Cardiac muscle cell (in vitro differentiated cells and primary cell): Measurements from ENCODE around the gene PODN. TPM values are rescaled to one million over a fixed set of nuclear protein-coding genes. Genes with fewer than 3 reads are reported as not detected.

Experiments used
- DNase-seq, 2 donors: peaks; one replicate each; pipeline versions ENCODE4 v3.0.0 to v3.0.0-alpha.2; 2010 to 2017; ENCODE audit warnings: low read depth in 1 of 2, low spot score in 1 of 2
- H3K27ac ChIP-seq: fragments of 200-600 bp; sonication (generic); 2 replicates; pipeline ENCODE4 v1.5.1; 2016
- H3K27me3 ChIP-seq: fragments of 200-600 bp; sonication (generic); 2 replicates; pipeline ENCODE4 v1.6.0; 2016; ENCODE audit warnings: control low read depth
- H3K36me3 ChIP-seq: fragments of 200-600 bp; sonication (generic); 2 replicates; pipeline ENCODE4 v1.5.1; 2016; ENCODE audit warnings: control low read depth
- H3K4me1 ChIP-seq: fragments of 200-600 bp; sonication (generic); 2 replicates; pipeline ENCODE4 v1.8.1; 2017; ENCODE audit warnings: low read depth, mild to moderate bottlenecking, mixed run types
- H3K4me3 ChIP-seq: fragments of 200-600 bp; sonication (generic); 2 replicates; pipeline ENCODE4 v1.5.1; 2016; ENCODE audit warnings: mild to moderate bottlenecking
- H3K9me3 ChIP-seq: fragments of 200-600 bp; sonication (generic); 2 replicates; pipeline ENCODE4 v1.5.1; 2017; ENCODE audit warnings: low read depth, mild to moderate bottlenecking, control low read depth
- polyA plus RNA-seq: library from polyadenylated mRNA; unstranded; fragments of >200 nt; fragmentation: Nextera tagmentation; extraction: Ambion mirVana; gene quantifications from 2 replicates; pipeline ENCODE4 v1.2.1, GENCODE V29; 2016
- total RNA-seq: library from RNA; depleted of rRNA; stranded (reverse); fragments of >200 nt; gene quantifications from 2 replicates; pipeline ENCODE4 v1.2.3, GENCODE V29; 2016
- TF ChIP-seq, protein P1 (sequence below): IDR thresholded peaks from 2 replicates; pipeline ENCODE4 v1.5.1; 2012; ENCODE audit warnings: low read depth, mild to moderate bottlenecking, low read length

The PODN gene, protein sequence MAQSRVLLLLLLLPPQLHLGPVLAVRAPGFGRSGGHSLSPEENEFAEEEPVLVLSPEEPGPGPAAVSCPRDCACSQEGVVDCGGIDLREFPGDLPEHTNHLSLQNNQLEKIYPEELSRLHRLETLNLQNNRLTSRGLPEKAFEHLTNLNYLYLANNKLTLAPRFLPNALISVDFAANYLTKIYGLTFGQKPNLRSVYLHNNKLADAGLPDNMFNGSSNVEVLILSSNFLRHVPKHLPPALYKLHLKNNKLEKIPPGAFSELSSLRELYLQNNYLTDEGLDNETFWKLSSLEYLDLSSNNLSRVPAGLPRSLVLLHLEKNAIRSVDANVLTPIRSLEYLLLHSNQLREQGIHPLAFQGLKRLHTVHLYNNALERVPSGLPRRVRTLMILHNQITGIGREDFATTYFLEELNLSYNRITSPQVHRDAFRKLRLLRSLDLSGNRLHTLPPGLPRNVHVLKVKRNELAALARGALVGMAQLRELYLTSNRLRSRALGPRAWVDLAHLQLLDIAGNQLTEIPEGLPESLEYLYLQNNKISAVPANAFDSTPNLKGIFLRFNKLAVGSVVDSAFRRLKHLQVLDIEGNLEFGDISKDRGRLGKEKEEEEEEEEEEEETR
- total RNA-seq (3.7 and 6.5 TPM in 2 replicates), polyA plus RNA-seq (2.6 and 2.8 TPM in 2 replicates)

DNA sequence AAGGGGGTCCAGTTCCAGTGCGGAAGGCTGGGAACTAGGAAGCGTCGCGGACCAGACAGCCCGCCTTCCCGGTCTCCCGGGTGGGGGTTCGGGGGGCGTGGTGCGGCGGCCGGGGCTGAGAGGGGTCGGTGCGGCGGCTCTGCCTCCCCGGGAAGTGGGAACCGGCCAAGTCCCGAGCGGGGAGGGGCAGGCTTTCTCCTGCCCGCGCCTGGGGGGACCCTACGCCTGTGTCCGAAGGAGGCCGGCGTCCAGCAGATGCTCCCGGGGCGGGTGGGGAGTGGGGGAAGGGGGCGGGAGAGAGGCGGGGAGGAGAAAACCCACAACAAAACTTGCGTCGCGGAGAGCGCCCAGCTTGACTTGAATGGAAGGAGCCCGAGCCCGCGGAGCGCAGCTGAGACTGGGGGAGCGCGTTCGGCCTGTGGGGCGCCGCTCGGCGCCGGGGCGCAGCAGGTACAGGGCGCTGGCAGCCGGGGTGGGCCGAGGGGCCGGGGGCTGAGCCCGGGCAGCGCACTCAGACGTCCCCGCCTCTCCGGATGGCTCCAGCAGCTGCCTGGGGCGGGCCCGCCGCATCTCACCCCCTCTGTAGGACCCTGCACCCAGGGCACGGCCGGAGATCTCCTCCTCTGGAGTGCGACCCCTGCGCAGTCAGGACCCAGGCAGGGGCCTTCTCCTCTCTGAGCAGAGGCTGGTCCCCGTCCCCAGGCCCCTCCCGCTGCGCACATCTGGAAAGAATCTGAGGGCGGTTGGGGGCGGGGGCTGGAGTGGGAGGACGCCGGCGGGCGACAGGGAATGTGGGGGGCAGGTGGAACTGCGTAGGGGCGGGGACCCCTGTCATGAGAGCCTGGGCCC lies at the start of gene PODN:
Gene PODN, plus strand, starts transcription at position 355 of the 849 bp plus-strand sequence. CDS start 7,643 bp downstream, outside the sequence.
- H3K36me3 ChIP-seq, result no peaks in the 10 kb centered on the region
- H3K9me3 ChIP-seq, result no peaks in the 10 kb centered on the region
- peaks cover 5% of the 10 kb centered on the region for H3K4me1 ChIP-seq
- TF ChIP-seq, protein P1, sequence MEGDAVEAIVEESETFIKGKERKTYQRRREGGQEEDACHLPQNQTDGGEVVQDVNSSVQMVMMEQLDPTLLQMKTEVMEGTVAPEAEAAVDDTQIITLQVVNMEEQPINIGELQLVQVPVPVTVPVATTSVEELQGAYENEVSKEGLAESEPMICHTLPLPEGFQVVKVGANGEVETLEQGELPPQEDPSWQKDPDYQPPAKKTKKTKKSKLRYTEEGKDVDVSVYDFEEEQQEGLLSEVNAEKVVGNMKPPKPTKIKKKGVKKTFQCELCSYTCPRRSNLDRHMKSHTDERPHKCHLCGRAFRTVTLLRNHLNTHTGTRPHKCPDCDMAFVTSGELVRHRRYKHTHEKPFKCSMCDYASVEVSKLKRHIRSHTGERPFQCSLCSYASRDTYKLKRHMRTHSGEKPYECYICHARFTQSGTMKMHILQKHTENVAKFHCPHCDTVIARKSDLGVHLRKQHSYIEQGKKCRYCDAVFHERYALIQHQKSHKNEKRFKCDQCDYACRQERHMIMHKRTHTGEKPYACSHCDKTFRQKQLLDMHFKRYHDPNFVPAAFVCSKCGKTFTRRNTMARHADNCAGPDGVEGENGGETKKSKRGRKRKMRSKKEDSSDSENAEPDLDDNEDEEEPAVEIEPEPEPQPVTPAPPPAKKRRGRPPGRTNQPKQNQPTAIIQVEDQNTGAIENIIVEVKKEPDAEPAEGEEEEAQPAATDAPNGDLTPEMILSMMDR, result no peak
- peak; percentile 54 to 65 for DNase-seq
- no peak within 1 kb of the TSS for H3K27ac ChIP-seq
- peaks cover 75% of the 10 kb centered on the region for H3K27me3 ChIP-seq
- H3K4me3 ChIP-seq, result peak within 1 kb of the TSS; percentile 32

DNA sequence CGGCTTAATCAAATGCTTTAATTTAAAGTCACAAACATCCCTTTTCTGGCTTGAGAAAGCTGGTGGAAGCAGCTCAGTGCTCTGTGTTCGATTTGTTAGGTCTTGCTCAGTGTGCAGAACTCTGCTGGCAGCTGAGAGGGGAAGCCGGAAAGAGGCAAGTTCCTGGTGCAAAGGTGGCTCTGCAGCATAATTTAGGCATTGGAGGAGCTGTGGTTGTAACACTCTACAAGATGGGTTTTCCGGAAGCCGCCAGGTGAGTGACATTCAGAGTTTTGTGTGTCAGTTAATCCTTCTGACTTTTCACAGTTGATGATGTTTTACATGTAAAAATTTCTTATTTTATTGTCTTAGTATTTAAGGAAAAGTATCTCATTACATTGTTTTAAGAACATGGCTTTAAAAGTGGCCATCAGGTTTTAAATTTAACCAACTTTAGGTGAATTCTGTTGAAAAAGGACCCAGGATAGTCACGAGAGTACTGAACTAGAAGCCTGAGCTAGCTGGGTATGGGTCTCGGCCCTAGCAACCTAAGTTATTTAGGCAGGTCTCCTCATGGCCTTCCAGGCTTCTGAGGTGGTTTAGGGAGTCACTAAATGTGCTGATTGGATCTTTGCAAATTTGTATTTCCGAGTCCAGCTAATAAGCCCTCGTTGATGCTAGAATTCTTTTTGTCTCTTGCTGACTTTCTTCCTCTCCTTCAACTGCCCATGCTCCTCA lies 47.1 kb upstream of the PODN start:
- Histone ChIP-seq H3K36me3 (no peaks in the 10 kb centered on the region), H3K9me3 (no peaks in the 10 kb centered on the region), H3K4me1 (peaks cover 33% of the 10 kb centered on the region), H3K27ac (peak overlapping the region; percentile 3), H3K4me3 (peak overlapping the region; percentile 75), H3K27me3 (no peaks in the 10 kb centered on the region)
- TF ChIP-seq, protein P1, result no peak
- DNase-seq, result peak; percentile 88 to 91

DNA sequence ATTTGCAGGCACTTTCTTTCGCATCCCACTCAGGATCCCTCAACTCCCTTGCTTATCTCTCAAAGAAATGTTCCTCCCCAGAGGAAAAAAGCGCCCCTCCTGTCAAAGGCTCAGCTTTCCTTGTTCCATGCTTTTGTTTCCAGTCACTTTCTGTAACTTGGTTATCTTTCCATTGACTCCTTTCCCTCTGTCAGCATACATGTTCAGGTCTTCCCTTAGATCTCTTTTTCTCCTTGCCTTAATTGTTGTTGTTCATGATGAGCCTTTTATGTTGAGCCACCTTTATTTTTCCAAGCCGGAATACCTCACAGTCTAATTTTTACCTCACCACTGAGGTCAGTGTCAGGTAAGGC lies 46.5 kb upstream of the PODN start:
- Histone ChIP-seq H3K27ac (peak overlapping the region; percentile 3), H3K4me3 (peak overlapping the region; percentile 75), H3K9me3 (no peaks in the 10 kb centered on the region), H3K36me3 (no peaks in the 10 kb centered on the region), H3K4me1 (peaks cover 32% of the 10 kb centered on the region), H3K27me3 (no peaks in the 10 kb centered on the region)
- DNase-seq, result no peak
- TF ChIP-seq, protein P1, result no peak

DNA sequence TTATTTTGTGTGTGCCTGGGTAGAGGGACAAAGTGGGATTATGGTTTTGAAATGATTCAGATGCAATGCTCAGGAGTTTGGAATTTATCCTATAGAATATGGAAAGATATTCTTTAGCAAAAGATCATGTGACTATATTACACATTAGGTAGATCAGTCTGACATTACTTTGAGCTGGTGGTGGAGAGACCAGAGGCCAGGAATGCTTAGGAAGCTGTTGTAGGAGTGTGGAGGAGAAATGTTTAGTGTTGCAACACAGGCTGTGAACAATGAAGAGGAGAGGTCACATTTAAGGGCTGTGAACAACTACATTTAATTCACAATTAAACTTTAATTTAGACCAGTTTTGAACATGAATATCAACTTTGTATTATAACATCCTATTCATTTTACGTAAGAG lies 45.3 kb upstream of the PODN start:
- peak in 1 of 2 donors; percentile 75 for DNase-seq
- no peaks in the 10 kb centered on the region for H3K36me3 ChIP-seq
- peak overlapping the region; percentile 75 for H3K4me3 ChIP-seq
- H3K27ac ChIP-seq, result peak overlapping the region; percentile 26
- H3K27me3 ChIP-seq, result no peaks in the 10 kb centered on the region
- H3K9me3 ChIP-seq, result no peaks in the 10 kb centered on the region
- H3K4me1 ChIP-seq, result peaks cover 20% of the 10 kb centered on the region
- TF ChIP-seq, protein P1, result no peak

DNA sequence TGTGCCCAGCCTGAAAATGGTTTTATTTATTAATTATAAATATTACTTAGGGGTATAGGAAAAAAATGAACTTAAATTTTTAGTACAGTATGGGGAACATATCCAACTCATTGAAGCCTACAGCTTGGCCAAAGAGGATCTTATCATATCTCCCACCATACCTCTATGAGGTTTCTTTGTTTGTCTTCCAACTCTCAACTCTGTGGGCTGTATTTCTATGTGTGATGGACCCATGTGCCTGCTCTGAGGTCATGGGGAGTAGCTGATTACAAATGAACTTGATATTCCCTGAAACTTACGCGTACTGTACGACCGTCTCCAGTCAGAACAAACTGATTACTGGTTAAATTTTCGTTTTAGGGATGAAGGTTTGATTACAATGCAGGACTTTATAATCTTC lies 41.4 kb upstream of the PODN start:
- Histone ChIP-seq H3K4me1 (peaks cover 34% of the 10 kb centered on the region), H3K9me3 (no peaks in the 10 kb centered on the region), H3K36me3 (no peaks in the 10 kb centered on the region), H3K27ac (no peak overlapping the region), H3K4me3 (no peak overlapping the region), H3K27me3 (no peaks in the 10 kb centered on the region)
- TF ChIP-seq, protein P1, result no peak
- no peak for DNase-seq
